Ecto neural progenitor cell (in vitro differentiated cells): ENCODE data around the gene MESP2.

Experiments
- DNase-seq: peaks from one replicate; pipeline ENCODE4 v3.0.0-alpha.2; 2018; ENCODE audit warnings: low spot score

Gene MESP2

GRCh38 chr15:89756897-89757296 lies 19.2 kb upstream of the MESP2 start:
- no peak for DNase-seq

DNA sequence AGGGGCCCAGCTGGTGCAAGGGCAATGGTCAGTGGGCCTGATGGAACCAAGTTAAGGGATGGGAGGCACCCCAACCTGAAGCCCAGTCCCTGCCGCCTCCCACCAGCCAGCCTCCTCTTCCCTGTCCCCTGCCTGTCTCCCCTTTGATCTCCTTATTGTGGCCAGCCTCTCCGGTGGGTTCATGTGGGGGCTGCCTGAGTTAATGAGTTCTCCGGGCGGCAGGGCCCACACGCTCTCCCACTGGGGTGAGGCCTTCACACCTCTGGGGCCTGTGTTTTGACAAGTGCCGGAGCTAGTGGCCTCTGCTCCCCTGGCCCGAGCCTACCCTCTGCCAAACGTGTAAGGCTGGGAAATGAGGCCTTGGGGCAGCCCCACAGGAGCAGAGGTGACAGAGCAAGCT lies 17.8 kb upstream of the MESP2 start:
- DNase-seq, result no peak

DNA sequence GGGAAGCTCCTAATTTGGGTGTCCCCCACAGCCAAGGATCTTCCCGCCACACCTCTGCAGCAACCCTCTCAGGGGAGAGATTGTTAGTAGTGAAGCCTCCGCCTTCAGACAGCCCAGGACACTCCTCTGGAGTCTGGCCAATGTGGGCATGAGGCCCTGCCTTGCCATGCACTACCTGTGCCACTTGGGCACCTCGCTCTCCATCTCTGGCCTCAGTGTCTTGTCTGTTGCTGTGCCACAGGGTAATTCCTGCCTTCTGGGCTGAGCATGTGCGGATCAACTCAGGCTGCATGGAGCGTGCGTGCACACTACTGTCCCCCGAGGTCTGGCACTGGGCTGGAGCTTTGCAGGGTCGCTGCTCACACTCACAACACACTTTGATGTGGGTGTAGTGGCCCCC lies 17.2 kb upstream of the MESP2 start:
- DNase-seq, result no peak

- no peak for DNase-seq
Measured at GRCh38 chr15:89759835-89760234, 16.3 kb upstream of the MESP2 start.

DNA sequence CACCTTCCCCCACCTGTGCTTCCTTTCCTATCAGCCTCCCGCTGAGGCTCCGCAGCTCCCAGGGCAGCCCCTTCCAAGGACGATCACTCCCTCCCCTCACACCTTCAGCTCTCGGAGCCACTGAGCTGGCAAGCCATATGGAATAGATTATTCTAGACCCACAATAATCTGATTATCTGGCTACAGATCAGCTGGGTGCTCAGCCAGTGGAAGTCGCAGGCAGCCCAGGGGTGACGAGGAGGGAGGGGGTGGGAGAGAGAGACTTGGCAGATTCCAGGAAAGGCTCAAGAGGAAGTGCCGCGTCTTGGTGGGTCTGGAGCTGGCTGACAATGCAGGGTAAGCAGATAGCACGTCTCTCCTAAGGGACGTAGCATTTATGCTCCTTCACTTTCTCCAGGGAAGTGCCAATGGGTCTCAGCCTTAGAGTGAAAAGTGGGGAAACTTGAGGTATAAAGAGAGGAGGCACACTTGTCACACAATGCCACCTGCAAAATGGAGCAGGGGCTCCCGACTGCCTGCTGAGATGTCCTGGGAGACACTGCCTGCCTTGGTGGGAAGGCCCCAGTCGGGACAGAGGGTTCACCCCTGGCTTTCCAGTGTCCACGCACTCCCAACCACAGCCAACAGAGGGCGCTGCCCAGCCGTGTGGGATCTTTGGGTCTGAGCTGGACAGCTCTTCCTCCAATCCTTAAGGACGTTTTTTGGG lies 15.7 kb upstream of the MESP2 start:
- DNase-seq, result peak; percentile 93

DNA sequence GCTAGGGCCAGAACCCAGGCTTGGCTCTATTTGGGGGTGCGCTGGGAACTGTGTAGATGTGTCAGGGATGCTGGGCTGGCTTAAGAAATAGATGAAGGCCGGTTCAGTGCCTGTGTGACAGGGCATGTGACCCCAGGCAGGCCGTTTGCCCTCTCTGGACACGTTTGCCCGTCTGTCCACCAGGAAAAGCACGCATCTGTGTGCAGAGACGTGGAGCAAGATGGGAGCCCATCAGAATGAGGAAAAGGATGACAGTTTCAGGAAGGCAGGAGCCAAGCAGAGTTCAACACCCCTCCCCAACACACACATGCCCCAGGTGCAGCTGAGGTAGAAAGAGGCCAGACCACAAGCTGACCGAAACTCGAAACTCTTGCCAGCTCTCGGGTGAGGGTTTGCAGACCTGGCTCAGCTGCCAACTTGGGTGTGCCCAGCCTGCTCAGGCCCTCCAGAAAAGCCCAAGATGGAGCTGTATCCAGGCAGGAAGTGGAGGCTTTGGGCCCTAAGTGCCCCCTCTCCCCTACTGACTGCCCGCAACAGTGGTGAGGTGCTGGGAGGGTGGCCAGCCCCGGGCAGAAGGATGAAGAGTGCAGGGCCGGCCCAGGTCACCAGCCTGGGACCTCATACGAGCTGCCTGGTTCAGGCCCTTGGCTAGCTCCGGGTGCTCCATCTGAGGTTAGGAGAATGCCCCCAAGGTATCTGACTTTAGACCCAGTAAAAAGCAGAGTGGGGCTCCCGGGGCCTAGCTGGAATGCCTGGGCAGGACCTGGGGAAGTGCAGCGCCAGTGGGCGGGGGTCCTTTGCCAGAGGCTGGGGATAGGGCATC lies 14.9 kb upstream of the MESP2 start:
- no peak for DNase-seq

DNA sequence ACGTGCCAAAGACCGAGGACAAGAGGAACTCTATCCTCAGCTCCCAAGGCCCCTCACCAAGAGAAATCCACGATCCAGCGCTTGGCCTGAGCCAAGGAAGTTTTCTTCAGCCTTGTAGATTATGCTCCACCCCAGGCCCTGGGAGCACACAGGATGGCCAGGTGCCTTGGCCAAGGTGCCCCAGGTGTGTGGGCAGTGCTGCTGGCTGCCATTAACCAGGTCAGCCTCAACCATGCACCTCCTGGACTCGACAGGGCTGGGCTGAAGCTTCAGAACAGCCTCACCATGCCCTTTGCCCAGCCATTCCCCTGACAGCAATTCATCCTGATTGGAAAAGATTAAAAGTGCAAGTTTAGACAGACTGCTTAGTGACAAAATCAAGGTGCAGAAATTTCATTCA lies 14.2 kb upstream of the MESP2 start:
- DNase-seq, result no peak

GRCh38 chr15:89765694-89766093 lies 10.4 kb upstream of the MESP2 start:
- DNase-seq, result no peak

GRCh38 chr15:89766357-89767311 lies 9.5 kb upstream of the MESP2 start:
- no peak for DNase-seq

- no peak for DNase-seq
Measured at GRCh38 chr15:89767411-89767915, 8.7 kb upstream of the MESP2 start.

DNA sequence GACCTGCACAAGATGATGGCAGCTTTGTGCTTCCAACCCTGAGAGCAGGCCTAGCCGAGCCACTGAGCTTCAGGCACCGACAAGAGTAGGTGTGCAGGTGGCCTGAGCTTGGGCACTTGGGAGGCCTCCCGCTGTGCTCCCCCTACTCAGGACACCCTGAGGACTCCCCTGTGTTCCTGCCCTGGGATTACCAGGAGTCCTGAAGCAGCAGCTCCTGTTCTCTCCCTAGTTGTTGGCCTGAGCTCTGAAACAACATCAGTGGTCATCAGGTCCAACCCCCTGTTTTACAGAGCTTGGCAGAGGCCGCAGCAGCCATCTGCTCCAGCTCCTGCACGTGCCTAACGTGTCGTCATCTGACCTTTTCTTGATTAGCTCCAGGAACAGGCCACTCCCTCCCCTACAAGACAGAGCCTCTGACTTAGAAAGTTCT lies 8.0 kb upstream of the MESP2 start:
- no peak for DNase-seq

DNA sequence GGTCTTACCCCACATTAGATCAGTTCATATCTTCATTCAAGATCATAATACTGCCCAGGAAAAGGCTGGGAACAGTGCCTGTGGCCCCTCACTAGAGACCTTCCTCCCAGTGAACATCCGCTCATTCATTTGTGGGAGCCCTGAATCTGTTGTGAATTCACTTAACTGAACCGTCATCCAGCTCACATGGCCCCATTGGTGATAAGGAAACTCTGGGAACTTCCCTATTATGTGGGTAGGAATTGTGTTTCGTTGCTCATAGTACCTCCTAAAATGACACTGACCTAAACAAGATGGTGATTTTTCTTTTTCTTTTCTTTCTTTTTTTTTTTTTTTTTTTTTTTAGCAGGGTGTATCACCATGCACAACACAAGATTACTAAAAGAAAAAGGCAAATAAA lies 6.8 kb upstream of the MESP2 start:
- no peak for DNase-seq

DNA sequence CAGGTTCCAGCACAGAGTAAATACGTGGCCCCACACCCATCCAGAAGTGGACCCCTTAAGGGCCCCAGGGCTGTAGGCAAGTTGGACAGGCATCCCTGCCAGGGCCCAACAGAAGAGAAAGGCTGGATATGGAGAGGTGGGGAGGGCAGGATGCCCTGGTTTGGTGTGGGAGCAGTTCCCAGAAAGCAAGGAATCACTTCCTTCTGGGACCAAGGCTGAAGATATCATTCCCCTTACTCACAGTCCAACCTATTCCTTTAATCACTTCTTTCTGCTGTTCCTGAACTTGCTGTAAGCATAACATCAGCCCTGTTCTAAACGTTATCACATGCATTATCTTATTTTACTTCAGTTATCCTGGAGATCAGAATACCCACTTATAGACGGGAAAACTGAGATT lies 6.1 kb upstream of the MESP2 start:
- DNase-seq, result no peak

- DNase-seq, result no peak
Measured at GRCh38 chr15:89772932-89773583, 3.1 kb upstream of the MESP2 start.

DNA sequence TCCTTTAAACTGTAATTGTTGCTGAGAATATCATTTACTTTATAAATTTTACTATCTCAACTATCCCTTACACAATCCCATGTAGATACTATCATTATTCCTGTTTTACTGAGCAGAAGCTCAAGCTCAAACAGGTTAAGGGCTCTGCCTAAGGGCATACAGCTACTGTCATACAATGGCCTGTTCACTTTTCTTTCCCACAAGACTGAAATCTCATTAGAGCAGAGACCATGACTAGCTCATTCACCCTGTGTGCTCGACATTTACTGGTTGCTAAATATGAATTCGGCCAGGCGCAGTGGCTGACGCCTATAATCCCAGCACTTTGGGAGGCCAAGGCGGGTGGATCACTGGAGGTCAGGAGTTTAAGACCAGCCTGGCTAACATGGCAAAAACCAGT lies 1.6 kb upstream of the MESP2 start:
- DNase-seq, result no peak

DNA sequence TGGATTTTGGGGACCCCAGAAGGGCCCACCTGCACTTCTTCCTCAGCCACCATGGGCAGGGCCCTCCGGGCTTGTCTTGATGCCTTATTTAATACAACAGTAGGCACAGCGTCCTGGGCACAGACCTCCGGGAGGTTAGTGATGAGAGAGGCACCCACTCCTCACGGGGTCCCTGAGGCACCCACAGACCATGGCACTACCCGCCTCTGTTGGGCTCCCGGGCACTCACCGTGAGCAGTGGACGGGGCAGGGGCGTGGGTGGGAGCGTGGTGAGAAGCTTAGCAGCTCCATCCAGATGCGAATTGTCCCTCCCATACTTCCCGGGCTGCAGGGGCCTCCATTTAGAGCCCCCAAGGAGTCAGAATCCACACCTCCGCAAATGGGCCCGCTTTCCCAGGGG lies 317 bp upstream of the MESP2 start:
- DNase-seq, result no peak

GRCh38 chr15:89777073-89777751 lies 1.1 kb downstream of the MESP2 start:
- DNase-seq, result no peak

DNA sequence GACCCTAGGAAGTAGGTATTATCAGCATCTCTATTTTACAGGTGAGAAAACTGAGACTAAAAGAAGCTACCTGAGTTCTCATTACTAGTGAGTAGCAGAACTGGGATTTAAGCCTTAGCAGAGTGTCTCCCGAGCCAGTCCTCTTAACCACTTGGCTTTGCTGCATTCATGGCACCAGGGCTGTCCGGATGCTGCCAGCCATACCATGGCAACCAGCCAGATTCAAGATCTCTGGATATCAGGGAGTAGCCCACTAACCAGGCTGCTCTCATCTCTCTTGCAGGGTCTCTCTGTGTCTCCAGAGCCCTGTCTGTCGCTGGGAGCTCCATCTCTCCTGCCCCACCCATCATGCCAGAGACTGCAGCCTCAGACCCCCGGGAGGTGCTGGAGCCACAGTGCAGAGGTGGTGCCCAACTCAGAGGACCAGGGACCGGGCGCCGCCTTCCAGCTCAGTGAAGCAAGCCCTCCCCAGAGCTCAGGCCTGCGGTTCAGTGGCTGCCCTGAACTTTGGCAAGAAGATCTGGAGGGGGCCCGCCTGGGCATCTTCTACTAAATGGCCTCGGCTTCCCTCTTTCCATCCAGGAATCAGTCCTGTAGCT lies 1.7 kb downstream of the MESP2 start:
- no peak for DNase-seq

GRCh38 chr15:89778861-89779260 lies 2.7 kb downstream of the MESP2 start:
- no peak for DNase-seq

DNA sequence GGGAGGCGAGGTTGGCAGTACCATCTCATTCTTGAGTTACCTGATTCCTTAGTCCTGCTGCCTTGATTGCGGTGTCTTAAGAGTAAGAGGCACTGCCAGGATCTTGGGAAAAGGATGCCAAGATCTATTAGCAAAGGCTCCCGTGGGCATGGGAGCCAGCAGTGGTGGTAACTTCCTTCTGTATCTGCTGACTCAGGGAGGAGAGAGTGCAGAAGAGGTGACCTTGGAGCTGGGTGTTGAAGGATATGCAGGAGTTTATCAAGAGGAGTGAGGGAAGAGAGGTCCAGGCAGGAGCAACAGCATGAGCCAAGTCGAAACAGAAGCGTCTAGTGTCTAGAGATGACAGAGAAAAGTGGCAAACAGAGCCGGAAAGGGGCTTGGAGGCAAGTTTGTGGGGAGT lies 4.5 kb downstream of the MESP2 start:
- DNase-seq, result no peak

DNA sequence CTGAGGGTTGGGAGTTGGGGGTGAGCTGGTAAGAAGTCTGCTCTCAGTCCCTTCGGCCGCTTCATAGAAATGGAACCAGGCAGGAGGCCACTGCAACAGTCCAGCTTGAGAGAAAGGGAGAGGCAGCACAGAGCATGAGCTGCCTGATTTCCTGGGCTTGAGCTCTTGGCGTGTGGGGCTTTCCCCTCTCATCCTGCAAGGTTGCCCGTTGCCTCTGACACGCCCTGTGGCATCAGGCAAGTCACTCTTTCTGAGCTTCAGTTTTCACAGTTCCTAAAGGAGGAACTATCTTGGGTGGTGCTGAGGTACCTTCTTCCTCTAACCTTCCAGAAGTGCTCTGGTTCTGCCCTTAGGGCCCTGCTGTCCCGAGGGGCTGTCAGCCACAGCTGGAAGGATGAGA lies 4.9 kb downstream of the MESP2 start:
- DNase-seq, result no peak
